ENCODE data around the gene NCOA4. TPM values are rescaled to one million over a fixed set of nuclear protein-coding genes. Genes with fewer than 3 reads are reported as not detected.

NCOA4 gene
- total and polyA plus RNA-seq, 2 of the 8 experiments (the other 6 are each of a cell fraction or from before 2014, with no cell fraction given) = 28.9 to 65.2 TPM

GRCh38 chr10:46004963-46005362 lies 25.5 kb downstream of the NCOA4 start:
- no peak overlapping the region for H3K18ac ChIP-seq (ENCODE audit: extremely low read depth, low read length)
- CTCF ChIA-PET (ENCODE audit: partially characterized antibody) = no interaction called here
- H2BK20ac ChIP-seq (ENCODE audit: low read length) = no peak overlapping the region
- no peak overlapping the region for H2BK120ac ChIP-seq (replicated peaks; ENCODE audit: low read depth, low read length)
- no peaks in the 10 kb centered on the region for H3K79me2 ChIP-seq (ENCODE audit: control insufficient read depth in 1 of 2, insufficient read depth in 2 of 2, low read length in 2 of 2)
- H2AK5ac ChIP-seq (ENCODE audit: low read depth, low read length) = no peak overlapping the region
- FAIRE-seq = no peak
- WGBS, 2 experiments (ENCODE audit: extremely low coverage in 1 of 2, insufficient coverage in 1 of 2, insufficient read length in 1 of 2, insufficient replicate concordance in 2 of 2, low coverage in 1 of 2, low lambda C conversion rate in 2 of 2, missing lambda C conversion rate in 1 of 2) = 89% methylated on average over 2 of the region's 2 CpGs; no CpG with 5 or more reads in 1 of the 2 experiments
- no peak overlapping the region for H3K4me3 ChIP-seq (ENCODE audit: extremely low read depth in 1 of 4, insufficient read depth in 2 of 4, low read depth in 3 of 4, low read length in 4 of 4)
- no peaks in the 10 kb centered on the region for H3K27me3 ChIP-seq (replicated peaks in 1 of 4; ENCODE audit: control insufficient read depth in 3 of 4, extremely low read depth in 1 of 4, insufficient read depth in 3 of 4, low read length in 3 of 4)
- no peak overlapping the region for H3K23ac ChIP-seq (ENCODE audit: insufficient read length)
- no peak overlapping the region for H2BK12ac ChIP-seq (ENCODE audit: low read depth, low read length)
- no peaks in the 10 kb centered on the region for H3K23me2 ChIP-seq (ENCODE audit: low read depth, low read length)
- no peak for TF ChIP-seq JUN (IDR thresholded peaks at IDR 0.05; ENCODE audit: low read depth, low read length)
- TF ChIP-seq POU5F1 (IDR thresholded peaks at IDR 0.05; ENCODE audit: low read depth, low read length) = no peak
- no peak for TF ChIP-seq SRF (IDR thresholded peaks at IDR 0.05; ENCODE audit: low read depth, low read length)
- TF ChIP-seq SIN3A (conservative IDR thresholded peaks at IDR 0.05 in 1 of 2, IDR thresholded peaks at IDR 0.05 in 1 of 2; ENCODE audit: low read depth in 1 of 2, low read length in 2 of 2) = no peak
- no peak for TF ChIP-seq SUZ12 (IDR thresholded peaks at IDR 0.05; ENCODE audit: low read length)
- H3K36me3 ChIP-seq (ENCODE audit: control insufficient read depth in 2 of 4, insufficient read depth in 4 of 4, low read length in 3 of 4) = peaks cover 19 to 73% (median 43%) of the 10 kb centered on the region in 4 experiments
- H3K27ac ChIP-seq (ENCODE audit: low read depth, low read length) = no peak overlapping the region
- no peak overlapping the region for H3K14ac ChIP-seq (ENCODE audit: insufficient read length)
- H4K8ac ChIP-seq (ENCODE audit: extremely low read depth, insufficient read depth, low read length) = no peak overlapping the region
- H3K9me3 ChIP-seq (ENCODE audit: insufficient read depth in 2 of 2, low read depth in 1 of 2, low read length in 1 of 2) = no peaks in the 10 kb centered on the region
- DNase-seq (ENCODE audit: low read depth in 1 of 2, low spot score in 2 of 2) = no peak
- no peak overlapping the region for H2BK5ac ChIP-seq (ENCODE audit: low read depth, low read length)
- no peak overlapping the region for H4K91ac ChIP-seq (replicated peaks; ENCODE audit: insufficient read length, low read length)
- no peak overlapping the region for H3K4me2 ChIP-seq (ENCODE audit: insufficient read depth in 1 of 2, low read depth in 2 of 2, low read length in 2 of 2)
- H3K4me1 ChIP-seq (replicated peaks in 1 of 4; ENCODE audit: control insufficient read depth in 3 of 4, insufficient read depth in 4 of 4, low read length in 3 of 4) = no peaks in the 10 kb centered on the region
- no peak overlapping the region for H3K4ac ChIP-seq (replicated peaks; ENCODE audit: insufficient read length, low read depth, low read length)
- H4K20me1 ChIP-seq (replicated peaks in 1 of 2; ENCODE audit: control insufficient read depth in 1 of 2, insufficient read depth in 2 of 2, low read length in 2 of 2) = no peaks in the 10 kb centered on the region
- POLR2A ChIA-PET (ENCODE audit: partially characterized antibody) = interaction anchor here (1.4 to 2.4 kb wide), 2 partner anchors 8 to 14 kb away, joined by 4 to 10 read pairs; no protein-coding TSS in a partner anchor
- no peak overlapping the region for H4K5ac ChIP-seq (ENCODE audit: insufficient read length, low read depth, low read length)
- no peak overlapping the region for H2AFZ ChIP-seq (ENCODE audit: low read length)
- H3K79me1 ChIP-seq (ENCODE audit: low read depth, low read length) = no peaks in the 10 kb centered on the region; the same call in 1 of the 2 replicates
- H3K56ac ChIP-seq (replicated peaks; ENCODE audit: insufficient read length, low read depth, low read length) = no peak overlapping the region
- H3K9ac ChIP-seq (replicated peaks in 1 of 4; ENCODE audit: extremely low read depth in 1 of 4, low read depth in 3 of 4, low read length in 3 of 4) = no peak overlapping the region
- H2BK15ac ChIP-seq (ENCODE audit: low read length) = no peak overlapping the region
